OCI-LY3 (cell line): ENCODE results near the gene WIPF3.
A peak's percentile ranks its signal among the peaks of the same experiment; 100 is the strongest.

Experiments used
- H2AFZ ChIP-seq: fragments of 200-600, 300-600 bp; shearing (Covaris generic); 2 replicates; pipeline ENCODE4 v1.6.0; 2014; ENCODE audit warnings: antibody characterized with exemption, low read depth, low read length
- H3K27ac ChIP-seq: fragments of 200-600, 300-600 bp; sonication (generic); 2 replicates; pipeline ENCODE4 v1.5.1; 2014; ENCODE audit warnings: mild to moderate bottlenecking, low read length, moderate library complexity, mixed read lengths
- H3K27me3 ChIP-seq: fragments of 200-600, 300-600 bp; sonication (generic); 2 replicates; pipeline ENCODE4 v1.6.1; 2014; ENCODE audit warnings: low read depth, low read length, mixed read lengths
- H3K36me3 ChIP-seq: fragments of 200-600, 300-600 bp; sonication (generic); replicated peaks from 2 replicates; pipeline ENCODE3; 2014; ENCODE audit warnings: low read depth, low read length, mixed read lengths
- H3K4me1 ChIP-seq: fragments of 300-600, 200-600 bp; sonication (generic); 2 replicates; pipeline ENCODE4 v1.6.1; 2014; ENCODE audit warnings: low read length, mixed read lengths
- H3K4me2 ChIP-seq: fragments of 200-600, 300-600 bp; sonication (generic); 2 replicates; pipeline ENCODE4 v1.6.1; 2014; ENCODE audit warnings: low read length, mixed read lengths
- H3K4me3 ChIP-seq: fragments of 300-600, 200-600 bp; sonication (generic); 2 replicates; pipeline ENCODE4 v1.5.1; 2014; ENCODE audit warnings: antibody characterized with exemption, mild to moderate bottlenecking, low read length, moderate library complexity
- H3K79me2 ChIP-seq: fragments of 300-600, 200-600 bp; shearing (Covaris generic); 2 replicates; pipeline ENCODE4 v1.6.1; 2014; ENCODE audit warnings: mild to moderate bottlenecking, low read length, mixed read lengths
- H3K9ac ChIP-seq: fragments of 300-600, 200-600 bp; shearing (Covaris generic); 2 replicates; pipeline ENCODE4 v1.6.0; 2014; ENCODE audit warnings: mild to moderate bottlenecking, low read length, moderate library complexity
- H3K9me3 ChIP-seq: fragments of 200-600, 300-600 bp; shearing (Covaris generic); 2 replicates; pipeline ENCODE4 v1.6.1; 2014; ENCODE audit warnings: low read length, mixed read lengths; ENCODE audit not compliant: insufficient read depth
- H4K20me1 ChIP-seq: fragments of 200-600, 300-600 bp; sonication (generic); 2 replicates; pipeline ENCODE4 v1.6.1; 2016; ENCODE audit warnings: low read length, mixed read lengths; ENCODE audit not compliant: insufficient read depth
- CTCF ChIP-seq: fragments of 200-600, 300-600 bp; sonication (generic); IDR thresholded peaks from 2 replicates; pipeline ENCODE4 v1.5.1; 2014; ENCODE audit warnings: antibody characterized with exemption, low read length, low read depth
- EZH2phosphoT487 ChIP-seq: fragments of 200-600 bp; shearing (Covaris generic); IDR thresholded peaks from 2 replicates; pipeline ENCODE4 v1.6.1; 2018; ENCODE audit warnings: antibody characterized with exemption, mixed run types, low read depth

The WIPF3 gene

DNA sequence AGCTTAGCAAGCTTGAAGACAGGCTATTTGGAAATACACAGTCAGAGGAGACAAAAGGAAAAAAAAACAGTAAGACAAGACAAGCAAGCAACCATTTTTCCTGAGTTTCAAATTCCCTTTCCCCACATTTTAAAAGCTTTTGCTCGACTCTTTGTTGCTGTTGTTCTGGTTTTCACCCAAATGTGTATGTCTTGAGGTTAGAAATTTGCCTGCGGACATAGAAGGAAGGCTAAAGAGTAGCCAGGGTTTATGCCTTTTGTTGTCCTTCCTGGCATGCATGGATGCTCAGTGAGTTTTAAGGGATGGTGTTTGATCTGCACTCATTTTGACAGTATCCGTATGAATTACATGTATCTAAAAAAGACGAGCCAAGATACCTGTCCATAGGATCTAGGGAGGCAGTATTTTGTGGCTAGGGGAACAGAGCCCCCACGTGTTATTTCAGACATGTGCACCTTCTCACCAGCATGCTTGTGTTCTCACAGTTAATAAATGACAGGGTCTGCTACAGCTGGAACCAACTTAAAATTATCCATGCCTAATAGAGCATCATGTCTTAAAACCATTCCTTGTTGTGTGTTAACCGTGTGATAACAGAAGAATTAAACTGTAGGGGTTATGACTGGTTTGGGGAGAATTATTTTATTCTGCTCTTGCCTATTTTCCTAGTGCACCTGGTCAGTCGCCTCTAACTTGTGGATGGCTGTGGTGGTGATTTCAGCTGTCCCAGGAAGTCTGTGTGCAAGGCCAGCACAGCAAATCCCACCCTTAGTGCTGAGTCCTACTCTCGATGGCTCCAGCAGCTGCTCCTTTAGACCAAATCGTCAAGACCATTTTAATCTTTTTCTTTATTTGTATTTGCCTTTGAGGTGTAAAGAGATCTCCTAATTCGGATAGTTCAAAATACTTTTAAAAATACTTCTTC is 9.1 kb downstream of the WIPF3 start:
- TF ChIP-seq EZH2phosphoT487 (no peak), CTCF (no peak)
- H3K4me2 ChIP-seq: no peak overlapping the region
- no peak overlapping the region for H3K4me3 ChIP-seq
- no peak overlapping the region for H2AFZ ChIP-seq
- H3K36me3 ChIP-seq: no peaks in the 10 kb centered on the region
- H3K4me1 ChIP-seq: no peaks in the 10 kb centered on the region
- H3K79me2 ChIP-seq: no peaks in the 10 kb centered on the region
- no peak overlapping the region for H3K9ac ChIP-seq
- no peaks in the 10 kb centered on the region for H3K9me3 ChIP-seq
- no peak overlapping the region for H3K27ac ChIP-seq
- no peaks in the 10 kb centered on the region for H4K20me1 ChIP-seq
- peaks cover 25% of the 10 kb centered on the region for H3K27me3 ChIP-seq

DNA sequence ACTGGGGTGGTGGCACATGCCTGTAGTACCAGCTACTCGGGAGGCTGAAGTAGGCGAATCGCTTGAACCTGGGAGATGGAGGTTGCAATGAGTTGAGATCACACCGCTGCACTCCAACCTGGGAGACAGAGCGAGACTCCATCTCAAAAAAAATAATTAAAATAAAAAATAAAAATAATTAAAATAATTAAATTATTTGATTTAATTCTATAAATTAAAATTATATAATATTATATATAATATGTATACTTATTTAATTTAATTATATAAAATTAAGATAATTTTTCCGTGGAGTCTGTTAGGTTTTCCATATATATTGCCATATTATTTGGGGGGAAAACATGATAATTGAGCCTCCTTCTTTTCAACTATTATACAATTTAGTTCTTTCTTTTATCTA is 12.0 kb downstream of the WIPF3 start:
- Histone ChIP-seq H3K4me2 (no peak overlapping the region), H4K20me1 (no peaks in the 10 kb centered on the region), H3K27ac (no peak overlapping the region), H3K4me1 (no peaks in the 10 kb centered on the region), H2AFZ (no peak overlapping the region), H3K79me2 (no peaks in the 10 kb centered on the region), H3K36me3 (no peaks in the 10 kb centered on the region), H3K4me3 (no peak overlapping the region), H3K27me3 (peaks cover 18% of the 10 kb centered on the region), H3K9me3 (no peaks in the 10 kb centered on the region), H3K9ac (no peak overlapping the region)
- TF ChIP-seq EZH2phosphoT487 (no peak), CTCF (no peak)

DNA sequence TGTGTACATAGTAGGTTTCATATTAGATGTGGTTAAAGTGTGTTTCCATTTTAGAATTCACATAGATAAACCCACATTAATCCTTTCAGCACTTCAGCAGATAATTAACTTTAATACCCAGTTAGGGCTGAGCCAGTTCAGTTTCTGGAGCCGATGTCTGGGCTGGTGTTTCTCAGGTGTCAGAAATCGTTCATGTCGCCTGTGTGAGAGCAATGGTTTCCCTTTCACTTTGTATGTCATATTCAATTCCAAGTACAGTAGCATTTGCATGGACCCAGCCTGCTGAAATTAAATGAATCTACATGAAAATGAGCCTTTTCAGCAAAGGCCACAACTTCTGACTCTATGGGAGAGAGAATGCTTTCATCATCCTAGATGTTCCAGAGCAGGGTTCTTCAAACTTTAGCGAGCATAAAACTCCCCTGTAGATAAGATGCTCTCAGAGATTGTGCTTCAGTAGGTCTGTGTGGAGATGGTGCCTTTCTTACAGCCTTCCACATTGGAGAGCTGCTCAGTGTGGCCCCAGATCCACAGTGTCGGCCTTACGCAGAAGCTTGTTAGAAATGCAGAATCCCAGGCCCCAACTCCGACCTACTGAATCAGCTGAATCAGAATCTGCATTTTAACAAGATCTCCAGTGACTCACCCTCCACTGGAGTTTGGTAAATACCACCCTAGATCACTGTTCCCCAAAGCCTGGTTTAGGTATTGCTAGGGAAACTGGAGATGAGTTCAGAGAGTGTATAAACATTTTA is 19.6 kb downstream of the WIPF3 start:
- Histone ChIP-seq H3K4me2 (peak overlapping the region; percentile 20), H3K4me1 (no peaks in the 10 kb centered on the region), H3K36me3 (no peaks in the 10 kb centered on the region), H3K79me2 (no peaks in the 10 kb centered on the region), H3K4me3 (0 out of 2 replicates have a peak overlapping the region, but pooled peaks have one; percentile 30), H3K27ac (no peak overlapping the region), H3K9ac (no peak overlapping the region), H4K20me1 (no peaks in the 10 kb centered on the region), H3K27me3 (0 out of 2 replicates have a peak, but pooled peaks cover 7% of the 10 kb centered on the region), H2AFZ (0 out of 2 replicates have a peak overlapping the region, but pooled peaks have one; percentile 14), H3K9me3 (no peaks in the 10 kb centered on the region)
- TF ChIP-seq CTCF (no peak), EZH2phosphoT487 (no peak)

- Histone ChIP-seq H3K4me3 (no peak overlapping the region), H3K4me2 (no peak overlapping the region), H2AFZ (no peak overlapping the region), H3K9me3 (no peaks in the 10 kb centered on the region), H4K20me1 (no peaks in the 10 kb centered on the region), H3K27me3 (0 out of 2 replicates have a peak, but pooled peaks cover 6% of the 10 kb centered on the region), H3K27ac (no peak overlapping the region), H3K4me1 (no peaks in the 10 kb centered on the region), H3K79me2 (no peaks in the 10 kb centered on the region), H3K9ac (no peak overlapping the region), H3K36me3 (no peaks in the 10 kb centered on the region)
- no peak for TF ChIP-seq EZH2phosphoT487
- TF ChIP-seq CTCF: no peak
Observed at GRCh38 chr7:29826530-29826822, 20.2 kb downstream of the WIPF3 start.
